Mesothelial cell of epicardium (in vitro differentiated cells): Measurements from ENCODE around the gene KCNQ2. TPM values are rescaled to one million over a fixed set of nuclear protein-coding genes. Genes with fewer than 3 reads are reported as not detected.

Experiments
- DNase-seq, 2 experiments: peaks; one replicate each; pipeline ENCODE4 v3.0.0; 2021; ENCODE audit warnings: low spot score in 2 of 2; ENCODE audit not compliant: unreplicated experiment in 2 of 2
- H3K27ac Mint-ChIP-seq: 2 replicates; pipeline ENCODE4 v1.8.0; 2021; ENCODE audit warnings: mixed read lengths
- H3K27me3 Mint-ChIP-seq: 2 replicates; pipeline ENCODE4 v1.8.0; 2021; ENCODE audit warnings: low read depth, mixed read lengths
- H3K36me3 Mint-ChIP-seq: 2 replicates; pipeline ENCODE4 v1.8.0; 2021; ENCODE audit warnings: mixed read lengths
- H3K4me1 Mint-ChIP-seq: 2 replicates; pipeline ENCODE4 v1.8.0; 2021; ENCODE audit warnings: mixed read lengths
- H3K4me3 Mint-ChIP-seq: 2 replicates; pipeline ENCODE4 v1.8.0; 2021; ENCODE audit warnings: mild to moderate bottlenecking, moderate library complexity, mixed read lengths
- H3K9me3 Mint-ChIP-seq: 2 replicates; pipeline ENCODE4 v1.8.0; 2021; ENCODE audit warnings: mixed read lengths
- CTCF ChIP-seq: fragments of 200-600 bp; sonication (generic); IDR thresholded peaks from one replicate; pipeline ENCODE4 v1.5.0; 2021; ENCODE audit warnings: antibody characterized with exemption; ENCODE audit not compliant: unreplicated experiment
- total RNA-seq: library from RNA; stranded (reverse); gene quantifications from 3 replicates; pipeline ENCODE4 v1.2.1, GENCODE V29; 2021

The KCNQ2 gene
- total RNA-seq, 1 donor from 2014 or later = 11.8 TPM

- Mint-ChIP-seq H3K4me1 (peaks cover 8% of the 10 kb centered on the region), H3K9me3 (no peaks in the 10 kb centered on the region), H3K27me3 (peaks cover 83% of the 10 kb centered on the region)
These were observed 6.2 kb upstream of the KCNQ2 start for GRCh38 chr20:63478346-63479302.

GRCh38 chr20:63477944-63478343, 5.5 kb upstream of the KCNQ2 start:
- Mint-ChIP-seq H3K4me1 (peaks cover 7% of the 10 kb centered on the region), H3K27me3 (peaks cover 87% of the 10 kb centered on the region), H3K27ac (no peak overlapping the region), H3K36me3 (no peaks in the 10 kb centered on the region), H3K9me3 (no peaks in the 10 kb centered on the region), H3K4me3 (no peak overlapping the region)
- no peak for DNase-seq
- no peak for TF ChIP-seq CTCF

More at GRCh38 chr20:63478346-63479302, 6.2 kb upstream of the KCNQ2 start:
- H3K36me3 Mint-ChIP-seq = no peaks in the 10 kb centered on the region
- H3K4me3 Mint-ChIP-seq = no peak overlapping the region
- H3K27ac Mint-ChIP-seq = no peak overlapping the region
- DNase-seq = no peak
- no peak for TF ChIP-seq CTCF

- no peak overlapping the region for H3K27ac Mint-ChIP-seq
- H3K4me3 Mint-ChIP-seq = no peak overlapping the region
- no peak for TF ChIP-seq CTCF
- H3K27me3 Mint-ChIP-seq = peaks cover 80% of the 10 kb centered on the region
- peaks cover 4% of the 10 kb centered on the region for H3K4me1 Mint-ChIP-seq
- H3K36me3 Mint-ChIP-seq = no peaks in the 10 kb centered on the region
- H3K9me3 Mint-ChIP-seq = no peaks in the 10 kb centered on the region
- DNase-seq = no peak
These were observed 4.7 kb upstream of the KCNQ2 start for GRCh38 chr20:63477061-63477616.

GRCh38 chr20:63475209-63475608, 2.8 kb upstream of the KCNQ2 start:
- TF ChIP-seq CTCF = no peak
- Mint-ChIP-seq H3K4me1 (peaks cover 6% of the 10 kb centered on the region), H3K27ac (no peak overlapping the region), H3K27me3 (peaks cover 80% of the 10 kb centered on the region), H3K4me3 (no peak overlapping the region), H3K36me3 (no peaks in the 10 kb centered on the region), H3K9me3 (no peaks in the 10 kb centered on the region)
- DNase-seq = peak in 1 of 2 experiments; percentile 68

GRCh38 chr20:63473555-63474449, 1.3 kb upstream of the KCNQ2 start:
- no peak for TF ChIP-seq CTCF
- Mint-ChIP-seq H3K4me1 (peaks cover 7% of the 10 kb centered on the region), H3K27me3 (peaks cover 83% of the 10 kb centered on the region), H3K36me3 (no peaks in the 10 kb centered on the region), H3K9me3 (no peaks in the 10 kb centered on the region), H3K27ac (no peak overlapping the region), H3K4me3 (peak overlapping the region; percentile 6)
- no peak for DNase-seq
